HPDE6-E6E7 (cell line): ENCODE data around the gene NPIPA2.
"Not testable (repeated sequence)": the region's sequence is repeated elsewhere in the genome, so short reads cannot be mapped to it uniquely, and the experiment has no call there.

Source experiments
- DNase-seq: peaks from one replicate; pipeline ENCODE4 v3.0.0; 2011; ENCODE audit warnings: missing footprints; ENCODE audit errors: extremely low spot score

Gene NPIPA2

DNA sequence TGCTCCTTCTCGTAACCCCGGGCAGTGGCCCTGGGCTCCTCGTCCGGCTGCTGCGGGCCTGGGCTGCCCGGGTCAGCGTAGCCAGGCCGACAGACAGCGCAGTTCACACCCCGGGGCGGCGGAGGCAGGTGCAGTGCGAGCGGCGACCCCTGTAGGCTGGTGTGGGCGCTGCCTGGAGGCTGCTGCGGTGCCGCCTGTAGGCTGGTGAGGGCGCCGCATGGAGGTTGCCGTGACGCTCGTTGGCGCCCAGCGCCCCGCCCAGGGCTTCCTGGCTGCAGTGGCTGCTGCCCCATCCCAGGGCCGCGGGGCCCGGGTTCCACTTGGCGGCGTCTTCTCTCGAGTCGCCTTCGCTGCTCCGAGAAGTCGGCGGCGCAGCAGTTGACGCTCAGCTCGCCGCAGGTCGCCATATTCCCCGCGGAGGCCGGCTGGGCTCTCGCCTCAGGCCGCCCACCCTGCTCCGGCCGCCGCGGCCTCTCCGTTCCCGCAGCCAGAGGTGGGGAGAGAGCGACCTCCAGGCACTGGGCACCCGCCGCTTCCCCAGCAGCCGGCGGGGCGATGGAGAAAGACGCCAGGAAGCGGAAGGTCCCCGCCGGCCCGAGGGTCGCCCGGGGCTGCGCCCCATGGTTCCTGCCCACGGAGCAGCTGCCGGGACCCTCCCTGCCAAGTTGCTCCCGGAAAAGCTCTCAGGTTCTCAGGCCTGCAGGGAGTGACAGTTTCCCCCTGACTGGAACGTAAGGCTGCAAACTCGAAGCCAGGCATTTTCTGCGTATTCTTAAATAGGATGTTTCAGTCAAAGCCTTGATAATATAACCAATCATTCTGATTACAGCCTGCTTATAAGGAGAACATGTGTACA lies at the start of gene NPIPA2:
Gene NPIPA2, plus strand, starts transcription at position 261 of the 856 bp plus-strand sequence. CDS start 5,533 bp downstream, outside the sequence.
- DNase-seq: not testable (repeated sequence)

DNA sequence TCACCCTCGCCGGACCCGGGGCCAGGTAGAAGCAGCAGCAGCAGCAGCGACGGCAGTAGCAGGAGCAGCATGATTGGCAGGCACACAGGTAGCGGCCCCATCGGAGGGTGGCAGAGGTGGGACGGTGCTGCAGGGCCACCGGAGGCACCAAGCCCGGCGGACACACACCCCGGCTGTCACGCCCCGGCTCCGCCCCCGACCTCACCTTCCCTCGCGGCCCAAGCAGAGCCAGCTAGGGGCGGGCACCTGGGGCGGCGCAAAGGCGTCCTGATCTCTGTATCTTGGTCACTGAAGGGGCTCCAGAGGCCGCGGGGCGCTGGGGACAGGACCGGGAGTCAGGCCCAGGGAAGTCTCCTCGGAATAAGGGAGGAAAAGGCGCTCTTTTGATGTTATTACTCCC lies 48.2 kb upstream of the NPIPA2 start, which contains the start of gene PLA2G10:
Gene PLA2G10, minus strand, starts transcription at position 180 of the 400 bp plus-strand sequence. Its CDS starts 79 bp downstream, at position 101.
- DNase-seq: not testable (repeated sequence)

DNA sequence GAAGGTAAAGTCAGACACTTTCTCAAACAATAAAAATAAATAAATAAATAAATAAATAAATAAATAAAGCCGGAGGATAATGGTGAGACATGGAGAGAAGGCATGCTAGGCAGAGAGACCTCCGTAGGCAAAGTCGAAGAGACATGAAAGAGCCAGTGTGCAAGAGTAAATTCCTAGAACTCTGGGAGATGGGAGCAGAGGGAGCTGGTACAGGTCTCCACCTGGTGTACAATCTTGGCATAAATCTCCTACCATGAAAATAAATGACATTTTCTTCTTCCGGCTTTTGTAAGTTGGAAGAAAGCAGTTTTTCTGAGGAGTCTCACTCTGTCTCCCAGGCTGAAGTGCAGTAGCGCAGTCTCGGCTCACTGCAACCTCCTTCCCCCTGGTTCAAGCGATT lies 40.5 kb upstream of the NPIPA2 start:
- DNase-seq: not testable (repeated sequence)

DNA sequence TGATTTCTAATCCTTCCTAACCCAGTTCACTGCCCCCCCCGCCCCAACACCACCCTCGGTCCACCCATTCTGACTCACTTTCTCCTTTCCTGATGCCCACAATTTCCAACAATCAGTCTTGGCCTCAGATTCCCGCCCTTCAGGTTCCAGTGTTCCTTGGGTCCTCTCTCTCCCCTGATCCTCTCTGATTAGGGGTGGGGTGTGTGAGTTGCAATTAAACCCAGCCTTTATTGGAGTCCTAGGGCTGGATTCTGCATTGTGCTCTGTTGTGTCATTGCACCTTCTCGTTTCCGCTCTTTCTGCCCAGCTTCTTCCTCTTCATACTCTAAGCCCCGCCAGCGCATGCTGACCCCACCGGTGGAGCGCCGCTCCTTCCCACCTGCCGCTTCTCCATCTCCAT lies 39.7 kb upstream of the NPIPA2 start:
- not testable (repeated sequence) for DNase-seq

DNA sequence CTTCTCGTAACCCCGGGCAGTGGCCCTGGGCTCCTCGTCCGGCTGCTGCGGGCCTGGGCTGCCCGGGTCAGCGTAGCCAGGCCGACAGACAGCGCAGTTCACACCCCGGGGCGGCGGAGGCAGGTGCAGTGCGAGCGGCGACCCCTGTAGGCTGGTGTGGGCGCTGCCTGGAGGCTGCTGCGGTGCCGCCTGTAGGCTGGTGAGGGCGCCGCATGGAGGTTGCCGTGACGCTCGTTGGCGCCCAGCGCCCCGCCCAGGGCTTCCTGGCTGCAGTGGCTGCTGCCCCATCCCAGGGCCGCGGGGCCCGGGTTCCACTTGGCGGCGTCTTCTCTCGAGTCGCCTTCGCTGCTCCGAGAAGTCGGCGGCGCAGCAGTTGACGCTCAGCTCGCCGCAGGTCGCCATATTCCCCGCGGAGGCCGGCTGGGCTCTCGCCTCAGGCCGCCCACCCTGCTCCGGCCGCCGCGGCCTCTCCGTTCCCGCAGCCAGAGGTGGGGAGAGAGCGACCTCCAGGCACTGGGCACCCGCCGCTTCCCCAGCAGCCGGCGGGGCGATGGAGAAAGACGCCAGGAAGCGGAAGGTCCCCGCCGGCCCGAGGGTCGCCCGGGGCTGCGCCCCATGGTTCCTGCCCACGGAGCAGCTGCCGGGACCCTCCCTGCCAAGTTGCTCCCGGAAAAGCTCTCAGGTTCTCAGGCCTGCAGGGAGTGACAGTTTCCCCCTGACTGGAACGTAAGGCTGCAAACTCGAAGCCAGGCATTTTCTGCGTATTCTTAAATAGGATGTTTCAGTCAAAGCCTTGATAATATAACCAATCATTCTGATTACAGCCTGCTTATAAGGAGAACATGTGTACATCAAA lies 38.9 kb upstream of the NPIPA2 start, which contains the start of gene NPIPA3:
Gene NPIPA3, plus strand, starts transcription at position 256 of the 856 bp plus-strand sequence. CDS start 5,533 bp downstream, outside the sequence.
- DNase-seq: not testable (repeated sequence)

DNA sequence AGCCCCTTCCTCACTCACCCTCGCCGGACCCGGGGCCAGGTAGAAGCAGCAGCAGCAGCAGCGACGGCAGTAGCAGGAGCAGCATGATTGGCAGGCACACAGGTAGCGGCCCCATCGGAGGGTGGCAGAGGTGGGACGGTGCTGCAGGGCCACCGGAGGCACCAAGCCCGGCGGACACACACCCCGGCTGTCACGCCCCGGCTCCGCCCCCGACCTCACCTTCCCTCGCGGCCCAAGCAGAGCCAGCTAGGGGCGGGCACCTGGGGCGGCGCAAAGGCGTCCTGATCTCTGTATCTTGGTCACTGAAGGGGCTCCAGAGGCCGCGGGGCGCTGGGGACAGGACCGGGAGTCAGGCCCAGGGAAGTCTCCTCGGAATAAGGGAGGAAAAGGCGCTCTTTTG lies 9.1 kb upstream of the NPIPA2 start:
- DNase-seq: not testable (repeated sequence)

DNA sequence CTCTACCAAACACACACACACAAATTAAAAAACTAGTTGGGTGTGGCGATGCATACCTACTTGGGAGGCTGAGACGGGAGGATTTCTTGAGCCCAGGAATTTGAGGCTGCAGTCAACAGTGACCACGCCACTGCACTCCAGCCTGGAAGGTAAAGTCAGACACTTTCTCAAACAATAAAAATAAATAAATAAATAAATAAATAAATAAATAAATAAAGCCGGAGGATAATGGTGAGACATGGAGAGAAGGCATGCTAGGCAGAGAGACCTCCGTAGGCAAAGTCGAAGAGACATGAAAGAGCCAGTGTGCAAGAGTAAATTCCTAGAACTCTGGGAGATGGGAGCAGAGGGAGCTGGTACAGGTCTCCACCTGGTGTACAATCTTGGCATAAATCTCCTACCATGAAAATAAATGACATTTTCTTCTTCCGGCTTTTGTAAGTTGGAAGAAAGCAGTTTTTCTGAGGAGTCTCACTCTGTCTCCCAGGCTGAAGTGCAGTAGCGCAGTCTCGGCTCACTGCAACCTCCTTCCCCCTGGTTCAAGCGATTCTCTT lies 1.4 kb upstream of the NPIPA2 start:
- DNase-seq: not testable (repeated sequence)

DNA sequence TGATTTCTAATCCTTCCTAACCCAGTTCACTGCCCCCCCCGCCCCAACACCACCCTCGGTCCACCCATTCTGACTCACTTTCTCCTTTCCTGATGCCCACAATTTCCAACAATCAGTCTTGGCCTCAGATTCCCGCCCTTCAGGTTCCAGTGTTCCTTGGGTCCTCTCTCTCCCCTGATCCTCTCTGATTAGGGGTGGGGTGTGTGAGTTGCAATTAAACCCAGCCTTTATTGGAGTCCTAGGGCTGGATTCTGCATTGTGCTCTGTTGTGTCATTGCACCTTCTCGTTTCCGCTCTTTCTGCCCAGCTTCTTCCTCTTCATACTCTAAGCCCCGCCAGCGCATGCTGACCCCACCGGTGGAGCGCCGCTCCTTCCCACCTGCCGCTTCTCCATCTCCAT lies 539 bp upstream of the NPIPA2 start:
- DNase-seq: not testable (repeated sequence)

DNA sequence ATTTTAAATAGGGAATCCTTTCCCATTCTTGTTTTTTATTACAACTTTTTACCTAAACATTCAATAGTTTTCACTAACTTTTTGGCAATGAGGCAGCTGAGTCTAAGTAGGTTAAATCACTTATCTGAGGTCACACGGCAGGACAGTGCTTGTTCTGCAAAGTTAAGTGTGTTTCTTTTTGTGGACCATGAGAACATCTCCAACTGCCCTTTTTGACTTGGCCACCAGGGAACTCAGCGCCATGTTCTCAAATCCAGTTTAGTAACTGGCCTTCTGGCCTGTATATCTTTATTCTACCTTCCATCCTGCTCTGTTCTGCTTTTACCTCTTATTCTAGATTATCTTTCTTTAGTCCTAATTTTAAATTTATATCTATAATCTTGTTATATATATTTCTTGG lies 31.3 kb downstream of the NPIPA2 start:
- not testable (repeated sequence) for DNase-seq

DNA sequence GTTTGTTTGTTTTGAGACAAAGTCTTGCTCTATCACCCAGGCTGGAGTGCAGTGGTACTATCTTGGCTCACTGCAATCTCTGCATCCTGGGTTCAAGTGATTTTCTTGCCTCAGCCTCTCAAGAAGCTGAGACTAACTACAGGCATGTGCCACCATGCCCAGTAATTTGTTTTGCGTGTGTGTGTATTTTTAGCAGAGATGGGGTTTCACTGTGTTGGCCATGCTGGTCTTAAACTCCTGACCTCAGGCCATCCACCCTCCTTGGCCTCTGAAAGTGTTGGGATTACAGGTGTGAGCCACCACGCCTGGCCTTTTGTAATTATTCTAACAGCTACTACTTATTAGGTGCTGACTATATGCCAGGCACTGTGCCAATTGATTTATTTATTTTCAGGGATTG lies 33.3 kb downstream of the NPIPA2 start:
- DNase-seq: not testable (repeated sequence)

DNA sequence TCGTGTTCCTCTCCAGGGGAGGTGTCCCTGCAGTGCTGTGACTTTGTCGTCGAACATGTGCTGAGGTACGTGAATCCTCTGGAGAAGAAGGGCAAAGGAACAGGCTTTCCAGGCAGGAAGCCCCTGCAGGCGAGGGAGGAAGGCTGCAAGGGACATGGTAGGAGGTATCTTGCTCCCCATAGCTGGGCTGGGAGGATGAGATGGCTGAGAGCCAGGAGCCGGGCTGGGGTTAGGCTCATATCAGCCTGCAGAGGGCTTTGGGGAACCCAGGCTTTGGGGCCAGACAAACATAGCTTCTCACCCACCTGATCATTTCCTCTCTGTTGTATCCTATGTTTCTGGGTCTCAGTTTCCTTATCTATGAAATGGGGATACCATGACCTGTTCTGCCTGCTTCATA lies 34.4 kb downstream of the NPIPA2 start:
- DNase-seq: not testable (repeated sequence)

DNA sequence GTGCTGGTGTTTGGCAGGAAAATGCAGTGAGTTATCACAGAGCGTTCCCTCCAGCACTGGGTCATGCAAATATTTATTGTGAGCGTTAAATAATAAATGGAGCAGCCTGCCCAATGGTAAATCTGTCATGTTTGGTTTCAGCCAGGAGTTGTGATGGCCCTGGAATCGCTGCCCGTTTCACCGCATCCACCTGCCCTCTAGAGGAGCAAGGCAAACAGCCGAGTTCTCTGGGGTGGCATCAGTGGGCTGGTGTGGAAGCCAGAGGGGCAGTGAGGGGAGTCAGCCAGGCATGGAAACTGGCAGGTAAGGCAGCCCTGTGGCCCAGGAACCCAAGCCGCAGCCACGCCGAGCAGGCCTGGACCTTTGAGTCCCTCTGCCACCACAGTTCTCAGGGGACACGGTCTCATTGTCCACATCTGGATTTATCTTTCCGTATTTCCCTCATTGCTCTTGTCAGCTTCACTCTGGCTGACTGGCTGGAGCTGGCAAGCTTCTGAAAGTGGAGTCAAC lies 37.1 kb downstream of the NPIPA2 start:
- DNase-seq: not testable (repeated sequence)

DNA sequence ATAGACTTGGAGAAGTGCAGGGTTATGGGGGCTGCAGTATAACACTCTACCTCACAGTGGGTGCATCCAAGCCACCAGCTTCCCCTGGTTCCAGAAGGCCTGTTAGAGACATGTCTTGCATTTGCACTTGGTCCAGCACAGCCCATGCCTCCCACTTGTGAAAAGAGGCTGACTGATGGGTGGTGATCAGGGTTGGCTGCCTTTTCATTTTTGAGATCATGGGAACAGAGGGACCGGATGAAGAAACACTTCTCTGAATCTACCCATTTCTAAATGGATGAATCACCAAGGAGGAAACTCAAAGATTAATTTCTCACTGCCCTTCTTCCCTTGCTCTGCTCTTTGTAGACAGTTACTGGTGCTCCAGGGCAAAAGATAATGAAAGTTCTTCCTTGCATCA lies 43.8 kb downstream of the NPIPA2 start:
- not testable (repeated sequence) for DNase-seq

DNA sequence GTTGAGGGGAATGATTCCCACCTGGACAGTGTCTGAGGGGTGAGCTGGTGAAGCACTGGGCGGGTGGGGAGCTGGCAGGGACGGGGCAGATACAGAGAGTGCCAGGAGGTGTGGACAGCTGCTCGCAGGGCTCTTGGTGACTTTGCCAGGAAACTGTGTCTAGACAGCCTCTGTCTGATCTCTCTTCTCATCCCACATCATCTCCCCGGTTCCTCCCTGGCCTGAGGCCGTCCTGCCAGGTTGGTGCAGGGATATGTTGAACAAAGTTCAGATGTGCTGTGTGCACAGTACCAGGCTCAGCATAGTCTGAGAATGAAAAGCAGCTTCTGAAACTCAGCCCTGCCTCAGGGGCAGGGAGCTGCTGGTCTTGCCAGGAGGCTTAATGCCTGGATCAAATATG lies 47.2 kb downstream of the NPIPA2 start:
- DNase-seq: not testable (repeated sequence)

DNA sequence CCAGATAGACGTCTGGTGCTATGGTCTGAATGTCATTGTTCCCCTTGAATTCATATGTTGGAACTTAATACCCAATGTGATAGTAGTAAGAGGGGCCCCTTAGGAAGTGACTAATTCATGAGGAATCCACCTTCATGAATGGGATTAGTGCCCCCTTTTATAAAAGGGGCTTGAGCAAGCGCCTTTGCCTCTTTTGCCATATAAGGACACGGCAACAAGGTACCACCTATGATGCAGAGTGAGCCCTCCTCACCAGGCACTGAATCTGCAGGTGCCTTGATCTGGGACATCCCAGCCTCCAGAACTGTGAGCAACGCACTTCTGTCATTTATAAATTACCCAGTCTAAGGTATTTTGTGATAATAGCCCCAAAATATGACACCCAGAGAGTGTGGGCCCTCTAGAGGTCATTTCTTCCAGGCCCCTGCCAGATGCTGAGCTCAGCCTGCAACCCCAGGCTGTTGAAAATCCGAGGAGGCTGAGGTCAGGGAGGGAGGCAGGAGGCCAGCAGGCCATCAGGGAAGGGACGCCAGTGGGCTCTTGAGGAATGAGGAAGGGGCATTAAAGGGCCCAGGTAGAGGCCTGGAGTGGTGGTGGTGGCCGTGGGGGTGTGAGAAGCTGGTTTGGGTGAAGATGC lies 48.1 kb downstream of the NPIPA2 start:
- DNase-seq: not testable (repeated sequence)

DNA sequence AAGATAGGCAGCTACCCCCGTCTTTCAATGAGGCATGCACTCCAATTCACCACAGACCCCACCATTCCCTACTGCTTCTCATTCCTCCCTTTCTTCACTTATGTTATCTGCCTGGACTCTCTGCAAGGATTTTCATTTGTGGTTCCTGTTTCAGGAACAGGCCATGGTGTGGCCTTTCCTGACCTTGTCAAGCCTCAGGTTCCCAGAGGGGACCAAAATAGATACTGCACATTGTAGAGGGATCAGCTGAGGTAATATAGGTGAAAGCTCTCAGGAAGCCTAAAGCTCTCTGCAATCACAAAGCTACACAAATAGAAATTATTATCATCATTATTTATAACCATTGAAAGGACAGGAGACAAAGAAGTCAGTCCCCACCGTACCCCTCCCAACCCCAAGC lies 50.6 kb downstream of the NPIPA2 start:
- DNase-seq: not testable (repeated sequence)

DNA sequence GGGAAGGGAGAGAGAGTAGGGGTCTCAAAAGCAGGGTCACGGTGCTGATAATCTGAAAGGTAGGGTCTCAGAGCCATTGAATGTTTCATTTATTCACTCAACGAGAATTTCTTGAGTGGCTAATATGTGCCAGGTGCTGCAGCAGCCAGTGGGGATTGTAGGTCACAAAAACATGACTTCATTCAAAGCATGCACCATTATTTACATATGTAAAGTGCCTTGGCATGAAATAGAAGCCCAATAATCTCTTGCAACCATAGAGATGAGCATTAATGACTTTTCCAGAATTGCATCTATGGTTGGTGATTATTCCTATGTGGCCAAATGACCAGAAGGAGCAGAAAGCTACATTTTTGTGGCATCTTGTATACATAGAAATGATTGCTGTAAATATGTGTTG lies 55.2 kb downstream of the NPIPA2 start:
- DNase-seq: not testable (repeated sequence)

DNA sequence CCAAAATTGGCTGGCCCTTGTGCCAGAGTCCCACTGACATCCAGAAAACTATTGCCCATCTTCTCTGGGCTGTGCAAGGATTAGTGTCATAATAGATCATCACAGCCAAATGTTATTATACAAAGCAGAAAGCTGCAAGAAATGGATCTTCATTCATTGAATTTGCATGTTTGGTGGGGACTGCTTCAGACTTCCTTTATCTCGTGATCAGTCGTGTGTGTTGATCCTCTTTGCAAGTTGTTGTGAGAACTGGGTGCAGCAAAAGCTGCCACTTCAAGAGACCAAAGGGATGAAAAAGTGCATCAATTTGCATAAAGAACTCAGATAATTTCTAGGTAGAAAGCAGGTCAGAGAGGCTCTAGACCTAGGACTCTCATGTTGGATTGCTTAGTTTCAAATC lies 61.2 kb downstream of the NPIPA2 start:
- not testable (repeated sequence) for DNase-seq

DNA sequence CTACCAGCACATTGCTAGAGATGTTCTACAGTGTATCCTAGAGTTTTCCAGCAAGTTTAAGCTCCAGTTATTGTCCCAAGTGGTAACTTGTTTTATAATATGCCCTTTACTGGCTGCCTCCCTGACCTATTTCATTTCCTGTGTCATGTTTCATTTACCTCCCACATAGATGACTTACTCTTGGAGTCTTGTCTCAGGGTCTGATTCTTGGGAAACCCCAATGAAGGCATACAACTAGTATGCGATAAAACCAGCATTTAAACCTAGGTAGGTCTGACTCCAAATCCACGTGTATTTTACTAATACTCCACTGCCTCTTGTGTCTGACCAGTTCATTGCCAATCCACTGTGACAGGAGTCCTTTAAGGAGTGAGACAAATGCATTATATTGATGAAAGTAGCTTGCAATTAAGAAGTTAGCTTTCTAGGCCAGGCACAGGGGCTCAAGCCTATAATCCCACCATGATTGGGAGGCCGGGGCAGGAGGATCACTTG lies 64.9 kb downstream of the NPIPA2 start:
- DNase-seq: not testable (repeated sequence)

DNA sequence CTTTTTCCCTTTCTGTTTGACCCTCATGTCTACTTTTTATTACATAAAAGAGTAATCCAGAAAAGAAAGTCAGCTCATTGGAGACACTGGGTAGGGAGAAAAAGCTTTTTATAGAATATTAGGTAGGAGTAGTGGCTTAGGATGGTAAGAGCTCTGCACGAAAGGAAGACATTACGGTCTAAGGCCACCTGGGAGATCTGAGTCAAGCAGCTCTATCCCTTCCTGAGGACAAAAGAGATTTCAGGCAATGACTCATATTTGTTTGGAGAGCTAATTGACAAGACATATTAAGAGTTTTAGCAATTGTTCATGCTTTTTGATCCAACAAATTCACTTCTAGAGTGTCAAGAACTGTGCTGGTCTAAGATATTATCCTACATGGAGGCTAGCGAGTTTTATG lies 71.6 kb downstream of the NPIPA2 start:
- DNase-seq: not testable (repeated sequence)
